ENCODE results near the gene FGFR1OP2. TPM values are rescaled to one million over a fixed set of nuclear protein-coding genes. Genes with fewer than 3 reads are reported as not detected.

FGFR1OP2 gene
- total RNA-seq, 5 donors from 2014 or later (not counting 1 experiment from before 2014, with no cell fraction given): 51.7 to 83.6 (median 71.3) TPM

GRCh38 chr12:26988703-26989102 lies 50.4 kb downstream of the FGFR1OP2 start:
- H3K27ac ChIP-seq (ENCODE audit: low read length): no peak overlapping the region
- H3K27me3 Mint-ChIP-seq: no peaks in the 10 kb centered on the region
- peaks cover 56% of the 10 kb centered on the region for H3K36me3 Mint-ChIP-seq
- H3K27ac Mint-ChIP-seq: no peak overlapping the region
- no peak for DNase-seq
- no CpG with 5 or more reads among the region's 4 CpGs for WGBS (ENCODE audit: insufficient coverage)
- peaks cover 5 to 34% of the 10 kb centered on the region in 2 donors for H3K36me3 ChIP-seq (ENCODE audit: control insufficient read depth in 2 of 2, extremely low read depth in 1 of 2, insufficient read depth in 1 of 2, low read length in 1 of 2)
- peaks cover 0 to 14% (median 9%) of the 10 kb centered on the region in 3 donors for H3K4me1 Mint-ChIP-seq
- H3K4me3 ChIP-seq (ENCODE audit: control insufficient read depth in 1 of 2, extremely low read depth in 1 of 2, low read length in 1 of 2): no peak overlapping the region
- no peaks in the 10 kb centered on the region for H3K9me3 ChIP-seq
- ChIA-PET POLR2A (no interaction called here), CTCF (interaction anchor here in 1 of 2 donors (0.9 kb wide), 1 partner anchor 25 kb away, joined by 3 read pairs; the partner anchor contains the start of gene TM7SF3)
- ATAC-seq (replicated peaks in 1 of 4): no peak
- H3K9me3 Mint-ChIP-seq: peaks cover 0 to 9% (median 0%) of the 10 kb centered on the region in 3 donors
- H3K4me1 ChIP-seq (ENCODE audit: control insufficient read depth in 1 of 2, extremely low read depth in 1 of 2, insufficient read depth in 2 of 2, low read length in 2 of 2): no peaks in the 10 kb centered on the region
- H3K4me3 Mint-ChIP-seq: no peak overlapping the region
- H3K27me3 ChIP-seq (replicated peaks in 1 of 2; ENCODE audit: control insufficient read depth in 2 of 2, extremely low read depth in 1 of 2, insufficient read depth in 2 of 2, low read length in 1 of 2): no peaks in the 10 kb centered on the region

GRCh38 chr12:26989873-26990272 lies 51.6 kb downstream of the FGFR1OP2 start:
- no peaks in the 10 kb centered on the region for H3K27me3 Mint-ChIP-seq
- POLR2A ChIA-PET: no interaction called here
- H3K9me3 ChIP-seq: no peaks in the 10 kb centered on the region
- no peak overlapping the region for H3K4me3 ChIP-seq (ENCODE audit: control insufficient read depth in 1 of 2, extremely low read depth in 1 of 2, low read length in 1 of 2)
- no peaks in the 10 kb centered on the region for H3K4me1 ChIP-seq (ENCODE audit: control insufficient read depth in 1 of 2, extremely low read depth in 1 of 2, insufficient read depth in 2 of 2, low read length in 2 of 2)
- 72% methylated on average over 3 of the region's 4 CpGs for WGBS (ENCODE audit: insufficient coverage)
- H3K36me3 ChIP-seq (ENCODE audit: control insufficient read depth in 2 of 2, extremely low read depth in 1 of 2, insufficient read depth in 1 of 2, low read length in 1 of 2): peaks cover 5 to 41% of the 10 kb centered on the region in 2 donors
- no peak overlapping the region for H3K27ac ChIP-seq (ENCODE audit: low read length)
- no peak overlapping the region for H3K4me3 Mint-ChIP-seq
- no peak for ATAC-seq (replicated peaks in 1 of 4)
- no peak overlapping the region for H3K27ac Mint-ChIP-seq
- H3K27me3 ChIP-seq (replicated peaks in 1 of 2; ENCODE audit: control insufficient read depth in 2 of 2, extremely low read depth in 1 of 2, insufficient read depth in 2 of 2, low read length in 1 of 2): no peaks in the 10 kb centered on the region
- H3K9me3 Mint-ChIP-seq: peaks cover 0 to 9% (median 0%) of the 10 kb centered on the region in 3 donors
- CTCF ChIA-PET: interaction anchor here in 1 of 2 donors (0.9 kb wide), 1 partner anchor 8 kb away, joined by 3 read pairs; no protein-coding TSS in a partner anchor
- peaks cover 52% of the 10 kb centered on the region for H3K36me3 Mint-ChIP-seq
- H3K4me1 Mint-ChIP-seq: peaks cover 0 to 7% (median under 1%) of the 10 kb centered on the region in 3 donors
- no peak for DNase-seq

- peaks cover 54% of the 10 kb centered on the region for H3K36me3 Mint-ChIP-seq
- Histone ChIP-seq H3K9me3 (no peaks in the 10 kb centered on the region), H3K4me3 (ENCODE audit: control insufficient read depth in 1 of 2, extremely low read depth in 1 of 2, low read length in 1 of 2) (no peak overlapping the region), H3K4me1 (ENCODE audit: control insufficient read depth in 1 of 2, extremely low read depth in 1 of 2, insufficient read depth in 2 of 2, low read length in 2 of 2) (no peaks in the 10 kb centered on the region), H3K27ac (ENCODE audit: low read length) (no peak overlapping the region), H3K27me3 (replicated peaks in 1 of 2; ENCODE audit: control insufficient read depth in 2 of 2, extremely low read depth in 1 of 2, insufficient read depth in 2 of 2, low read length in 1 of 2) (no peaks in the 10 kb centered on the region), H3K36me3 (ENCODE audit: control insufficient read depth in 2 of 2, extremely low read depth in 1 of 2, insufficient read depth in 1 of 2, low read length in 1 of 2) (peaks cover 5 to 49% of the 10 kb centered on the region in 2 donors)
- ChIA-PET CTCF (no interaction called here), POLR2A (interaction anchor here in 1 of 2 donors (0.6 kb wide), 1 partner anchor 46 kb away, joined by 3 read pairs; no protein-coding TSS in a partner anchor)
- H3K4me1 Mint-ChIP-seq: peaks cover 0 to 7% (median 0%) of the 10 kb centered on the region in 3 donors
- H3K27ac Mint-ChIP-seq: no peak overlapping the region
- H3K27me3 Mint-ChIP-seq: no peaks in the 10 kb centered on the region
- no CpG with 5 or more reads among the region's 4 CpGs for WGBS (ENCODE audit: insufficient coverage)
- no peak for ATAC-seq (replicated peaks in 1 of 4)
- no peak overlapping the region for H3K4me3 Mint-ChIP-seq
- H3K9me3 Mint-ChIP-seq: peaks cover 0 to under 1% (median 0%) of the 10 kb centered on the region in 3 donors
- no peak for DNase-seq
Observed at GRCh38 chr12:26991826-26992225, 53.6 kb downstream of the FGFR1OP2 start.

GRCh38 chr12:26994109-26994508 lies 55.8 kb downstream of the FGFR1OP2 start:
- no peaks in the 10 kb centered on the region for H3K4me1 ChIP-seq (ENCODE audit: control insufficient read depth in 1 of 2, extremely low read depth in 1 of 2, insufficient read depth in 2 of 2, low read length in 2 of 2)
- Mint-ChIP-seq H3K9me3 (no peaks in the 10 kb centered on the region), H3K36me3 (peaks cover 52% of the 10 kb centered on the region), H3K4me1 (peaks cover 0 to 7% (median 7%) of the 10 kb centered on the region in 3 donors), H3K4me3 (no peak overlapping the region), H3K27me3 (no peaks in the 10 kb centered on the region), H3K27ac (no peak overlapping the region)
- no peak overlapping the region for H3K4me3 ChIP-seq (ENCODE audit: control insufficient read depth in 1 of 2, extremely low read depth in 1 of 2, low read length in 1 of 2)
- WGBS (ENCODE audit: insufficient coverage): no CpG with 5 or more reads among the region's 1 CpG
- no peaks in the 10 kb centered on the region for H3K9me3 ChIP-seq
- no peaks in the 10 kb centered on the region for H3K27me3 ChIP-seq (replicated peaks in 1 of 2; ENCODE audit: control insufficient read depth in 2 of 2, extremely low read depth in 1 of 2, insufficient read depth in 2 of 2, low read length in 1 of 2)
- no peak overlapping the region for H3K27ac ChIP-seq (ENCODE audit: low read length)
- ChIA-PET POLR2A (no interaction called here), CTCF (interaction anchor here in 1 of 2 donors (1.0 kb wide), 1 partner anchor 22 kb away, joined by 4 read pairs; no protein-coding TSS in a partner anchor)
- ATAC-seq (replicated peaks in 1 of 4): no peak
- H3K36me3 ChIP-seq (ENCODE audit: control insufficient read depth in 2 of 2, extremely low read depth in 1 of 2, insufficient read depth in 1 of 2, low read length in 1 of 2): peaks cover 5 to 50% of the 10 kb centered on the region in 2 donors
- DNase-seq: no peak

GRCh38 chr12:26995706-26996105 lies 57.4 kb downstream of the FGFR1OP2 start:
- no peak overlapping the region for H3K27ac ChIP-seq (ENCODE audit: low read length)
- no peaks in the 10 kb centered on the region for H3K9me3 ChIP-seq
- H3K4me3 Mint-ChIP-seq: no peak overlapping the region
- H3K36me3 ChIP-seq (ENCODE audit: control insufficient read depth in 2 of 2, extremely low read depth in 1 of 2, insufficient read depth in 1 of 2, low read length in 1 of 2): peaks cover 4 to 48% of the 10 kb centered on the region in 2 donors
- no peak for ATAC-seq (replicated peaks in 1 of 4)
- ChIA-PET CTCF (interaction anchor here in 1 of 2 donors (0.5 kb wide), 1 partner anchor 10 kb away, joined by 3 read pairs; no protein-coding TSS in a partner anchor), POLR2A (interaction anchor here in 1 of 2 donors (0.6 kb wide), 1 partner anchor 47 kb away, joined by 4 read pairs; no protein-coding TSS in a partner anchor)
- no peaks in the 10 kb centered on the region for H3K9me3 Mint-ChIP-seq
- H3K27ac Mint-ChIP-seq: no peak overlapping the region
- no peak overlapping the region for H3K4me3 ChIP-seq (ENCODE audit: control insufficient read depth in 1 of 2, extremely low read depth in 1 of 2, low read length in 1 of 2)
- H3K36me3 Mint-ChIP-seq: peaks cover 48% of the 10 kb centered on the region
- H3K4me1 ChIP-seq (ENCODE audit: control insufficient read depth in 1 of 2, extremely low read depth in 1 of 2, insufficient read depth in 2 of 2, low read length in 2 of 2): no peaks in the 10 kb centered on the region
- 94% methylated on average over 2 of the region's 2 CpGs for WGBS (ENCODE audit: insufficient coverage)
- DNase-seq: no peak
- peaks cover 0 to 8% (median under 1%) of the 10 kb centered on the region in 3 donors for H3K4me1 Mint-ChIP-seq
- no peaks in the 10 kb centered on the region for H3K27me3 Mint-ChIP-seq
- no peaks in the 10 kb centered on the region for H3K27me3 ChIP-seq (replicated peaks in 1 of 2; ENCODE audit: control insufficient read depth in 2 of 2, extremely low read depth in 1 of 2, insufficient read depth in 2 of 2, low read length in 1 of 2)

- Mint-ChIP-seq H3K36me3 (peaks cover 46% of the 10 kb centered on the region), H3K4me1 (peaks cover 4 to 19% (median 9%) of the 10 kb centered on the region in 3 donors), H3K27me3 (no peaks in the 10 kb centered on the region), H3K4me3 (no peak overlapping the region), H3K27ac (no peak overlapping the region), H3K9me3 (no peaks in the 10 kb centered on the region)
- Histone ChIP-seq H3K36me3 (ENCODE audit: control insufficient read depth in 2 of 2, extremely low read depth in 1 of 2, insufficient read depth in 1 of 2, low read length in 1 of 2) (peaks cover 5 to 51% of the 10 kb centered on the region in 2 donors), H3K4me3 (ENCODE audit: control insufficient read depth in 1 of 2, extremely low read depth in 1 of 2, low read length in 1 of 2) (no peak overlapping the region), H3K9me3 (no peaks in the 10 kb centered on the region), H3K27ac (ENCODE audit: low read length) (no peak overlapping the region), H3K4me1 (ENCODE audit: control insufficient read depth in 1 of 2, extremely low read depth in 1 of 2, insufficient read depth in 2 of 2, low read length in 2 of 2) (peaks cover 2 to 4% of the 10 kb centered on the region in 2 experiments), H3K27me3 (replicated peaks in 1 of 2; ENCODE audit: control insufficient read depth in 2 of 2, extremely low read depth in 1 of 2, insufficient read depth in 2 of 2, low read length in 1 of 2) (no peaks in the 10 kb centered on the region)
- CTCF ChIA-PET: interaction anchor here (0.7 to 1.5 kb wide), 2 partner anchors 17 to 42 kb away, joined by 5 read pairs; partner anchors contain the start of gene TM7SF3 (in 1 of the 2)
- WGBS (ENCODE audit: insufficient coverage): no CpG with 5 or more reads among the region's 2 CpGs
- DNase-seq (no peak), ATAC-seq (replicated peaks in 1 of 4) (no peak)
- POLR2A ChIA-PET: no interaction called here
Observed at GRCh38 chr12:26997003-26997402, 58.7 kb downstream of the FGFR1OP2 start.
